Neural cell (in vitro differentiated cells): ENCODE results near the gene MPHOSPH9. TPM values are rescaled to one million over a fixed set of nuclear protein-coding genes. Genes with fewer than 3 reads are reported as not detected.

Source experiments
- H2AFZ ChIP-seq: fragments of 200-600, 300-800 bp; sonication (generic), shearing (Covaris generic); 2 replicates; pipeline ENCODE4 v1.6.0; 2014; ENCODE audit warnings: low read depth, mild to moderate bottlenecking, antibody characterized with exemption, low read length, moderate library complexity
- H3F3A ChIP-seq: fragments of 200-600 bp; shearing (Covaris generic); 2 replicates; pipeline ENCODE4 v1.6.1; 2016; ENCODE audit warnings: mild to moderate bottlenecking, moderate library complexity, mixed read lengths, antibody characterized with exemption, low read length; ENCODE audit not compliant: insufficient read depth, poor library complexity, severe bottlenecking
- H3K27ac ChIP-seq: fragments of 200-600, 300-800 bp; sonication (generic), shearing (Covaris generic); 2 replicates; pipeline ENCODE4 v1.5.1; 2014; ENCODE audit warnings: mild to moderate bottlenecking, low read length, moderate library complexity
- H3K27me3 ChIP-seq: fragments of 300-800, 200-600 bp; sonication (generic), shearing (Covaris generic); 2 replicates; pipeline ENCODE4 v1.6.0; 2014; ENCODE audit warnings: mild to moderate bottlenecking, low read depth, low read length, moderate library complexity; ENCODE audit not compliant: insufficient read depth
- H3K36me3 ChIP-seq: fragments of 300-800, 200-600 bp; sonication (generic), shearing (Covaris generic); 2 replicates; pipeline ENCODE4 v1.5.1; 2014; ENCODE audit warnings: mild to moderate bottlenecking, antibody characterized with exemption, low read length, moderate library complexity; ENCODE audit not compliant: insufficient read depth
- H3K4me2 ChIP-seq: fragments of 300-800, 200-600 bp; sonication (generic), shearing (Covaris generic); 2 replicates; pipeline ENCODE4 v1.6.0; 2014; ENCODE audit warnings: mild to moderate bottlenecking, low read length
- H3K4me3 ChIP-seq: fragments of 300-800, 200-600 bp; sonication (generic), shearing (Covaris generic); 2 replicates; pipeline ENCODE4 v1.5.1; 2014; ENCODE audit warnings: mild to moderate bottlenecking, low read length, moderate library complexity
- H3K79me2 ChIP-seq: fragments of 200-600 bp; shearing (Covaris generic); replicated peaks from 2 replicates; pipeline ENCODE4 v1.6.0; 2014; ENCODE audit warnings: mild to moderate bottlenecking, low read length, moderate library complexity; ENCODE audit not compliant: insufficient read depth
- H3K9ac ChIP-seq: fragments of 300-800, 200-600 bp; sonication (generic), shearing (Covaris generic); 2 replicates; pipeline ENCODE4 v1.6.1; 2016; ENCODE audit warnings: mild to moderate bottlenecking, low read length, mixed read lengths
- H3K9me2 ChIP-seq: fragments of 200-600 bp; shearing (Covaris generic); 2 replicates; pipeline ENCODE4 v1.6.1; 2016; ENCODE audit warnings: mild to moderate bottlenecking, low read length, mixed read lengths; ENCODE audit not compliant: insufficient read depth
- H3K9me3 ChIP-seq: fragments of 200-600, 300-800 bp; sonication (generic), shearing (Covaris generic); 2 replicates; pipeline ENCODE4 v1.6.1; 2016; ENCODE audit warnings: mild to moderate bottlenecking, mixed run types, low read length, moderate library complexity, mixed read lengths
- H4K20me1 ChIP-seq: fragments of 200-600 bp; shearing (Covaris generic); 2 replicates; pipeline ENCODE4 v1.6.1; 2016; ENCODE audit warnings: mild to moderate bottlenecking, mixed run types; ENCODE audit not compliant: insufficient read depth
- CTCF ChIP-seq: fragments of 450-650 bp; IDR thresholded peaks from 2 replicates; pipeline ENCODE4 v1.5.1; 2014; ENCODE audit warnings: antibody characterized with exemption, mild to moderate bottlenecking, moderate library complexity; ENCODE audit not compliant: poor library complexity, severe bottlenecking
- EP300 ChIP-seq: fragments of 450-650 bp; conservative IDR thresholded peaks from 2 replicates; pipeline ENCODE4 v1.6.1; 2014; ENCODE audit warnings: antibody characterized with exemption, mild to moderate bottlenecking, moderate library complexity; ENCODE audit not compliant: poor library complexity, severe bottlenecking
- EZH2 ChIP-seq: fragments of 200-600, 300-800 bp; shearing (Covaris generic), sonication (generic); IDR thresholded peaks from 2 replicates; pipeline ENCODE4 v1.6.1; 2014; ENCODE audit warnings: antibody characterized with exemption, low read length, borderline replicate concordance, mild to moderate bottlenecking; ENCODE audit not compliant: insufficient read depth, poor library complexity, severe bottlenecking
- MXI1 ChIP-seq: fragments of 450-650 bp; conservative IDR thresholded peaks from 2 replicates; pipeline ENCODE4 v1.6.1; 2014; ENCODE audit warnings: antibody characterized with exemption, mild to moderate bottlenecking; ENCODE audit not compliant: poor library complexity, severe bottlenecking
- POLR2AphosphoS5 ChIP-seq: IDR thresholded peaks from 2 replicates; pipeline ENCODE4 v1.6.1; 2012
- RAD21 ChIP-seq: fragments of 450-650 bp; conservative IDR thresholded peaks from 2 replicates; pipeline ENCODE4 v1.6.1; 2014; ENCODE audit warnings: antibody characterized with exemption, mild to moderate bottlenecking, moderate library complexity
- REST ChIP-seq: IDR thresholded peaks from 2 replicates; pipeline ENCODE4 v1.6.1; 2012; ENCODE audit warnings: borderline replicate concordance
- SMC3 ChIP-seq: fragments of 450-650 bp; conservative IDR thresholded peaks from 2 replicates; pipeline ENCODE4 v1.6.1; 2014; ENCODE audit warnings: antibody characterized with exemption, mild to moderate bottlenecking, moderate library complexity; ENCODE audit not compliant: poor library complexity
- TAF1 ChIP-seq: IDR thresholded peaks from 2 replicates; pipeline ENCODE4 v1.6.1; 2012; ENCODE audit warnings: low read depth
- polyA plus RNA-seq: library from polyadenylated mRNA; depleted of rRNA; stranded (reverse); fragments of >200 nt; gene quantifications from 2 replicates; pipeline ENCODE4 v1.2.3, GENCODE V29; 2014

MPHOSPH9 gene
- polyA plus RNA-seq, 1 donor from 2014 or later, result 59.1 TPM

- H3K4me2 ChIP-seq, result no peak overlapping the region
- H3F3A ChIP-seq, result no peaks in the 10 kb centered on the region
- H3K36me3 ChIP-seq, result no peaks in the 10 kb centered on the region
- H3K9ac ChIP-seq, result no peak overlapping the region
- H3K79me2 ChIP-seq, result no peaks in the 10 kb centered on the region
- TF ChIP-seq POLR2AphosphoS5 (no peak), REST (no peak), MXI1 (no peak), EP300 (no peak), TAF1 (no peak), RAD21 (no peak), CTCF (no peak), EZH2 (no peak), SMC3 (no peak)
- no peak overlapping the region for H2AFZ ChIP-seq
- no peaks in the 10 kb centered on the region for H3K27me3 ChIP-seq
- H3K9me3 ChIP-seq, result no peaks in the 10 kb centered on the region
- no peak overlapping the region for H3K27ac ChIP-seq
- H4K20me1 ChIP-seq, result no peaks in the 10 kb centered on the region
- H3K9me2 ChIP-seq, result no peaks in the 10 kb centered on the region
- no peak overlapping the region for H3K4me3 ChIP-seq
Measured at GRCh38 chr12:123167329-123167728, 65.6 kb downstream of the MPHOSPH9 start.

- H3K27ac ChIP-seq, result no peak overlapping the region
- no peaks in the 10 kb centered on the region for H3F3A ChIP-seq
- no peak overlapping the region for H2AFZ ChIP-seq
- TF ChIP-seq CTCF (no peak), TAF1 (no peak), EZH2 (no peak), POLR2AphosphoS5 (no peak), EP300 (no peak), REST (no peak), MXI1 (no peak), RAD21 (no peak), SMC3 (no peak)
- H3K9me2 ChIP-seq, result no peaks in the 10 kb centered on the region
- no peaks in the 10 kb centered on the region for H3K79me2 ChIP-seq
- no peak overlapping the region for H3K4me3 ChIP-seq
- no peaks in the 10 kb centered on the region for H3K9me3 ChIP-seq
- H3K27me3 ChIP-seq, result no peaks in the 10 kb centered on the region
- H4K20me1 ChIP-seq, result no peaks in the 10 kb centered on the region
- H3K9ac ChIP-seq, result no peak overlapping the region
- no peak overlapping the region for H3K4me2 ChIP-seq
- H3K36me3 ChIP-seq, result no peaks in the 10 kb centered on the region
Measured at GRCh38 chr12:123165537-123165936, 67.4 kb downstream of the MPHOSPH9 start.
